Activated gamma-delta T cell (primary cell): ENCODE data around the gene STK32C.
"Not testable (repeated sequence)": the region's sequence is repeated elsewhere in the genome, so short reads cannot be mapped to it uniquely, and the experiment has no call there.

ENCODE experiments used
- DNase-seq: peaks from one replicate; lab custom pipeline; 2025; lab: John Stamatoyannopoulos, UW

Gene STK32C

GRCh38 chr10:132302421-132303310, 5.1 kb downstream of the STK32C start:
- DNase-seq: no peak

GRCh38 chr10:132301371-132302330, 6.1 kb downstream of the STK32C start:
- DNase-seq: no peak

- DNase-seq: no peak
Measured at GRCh38 chr10:132300582-132300981, 7.2 kb downstream of the STK32C start.

GRCh38 chr10:132299371-132300336, 8.1 kb downstream of the STK32C start:
- DNase-seq: no peak

- no peak for DNase-seq
Measured at GRCh38 chr10:132298038-132298881, 9.5 kb downstream of the STK32C start.

- no peak for DNase-seq
Measured at GRCh38 chr10:132297526-132297925, 10.2 kb downstream of the STK32C start.

- DNase-seq: no peak
Measured at GRCh38 chr10:132296666-132297443, 10.9 kb downstream of the STK32C start.

- not testable (repeated sequence) for DNase-seq
Measured at GRCh38 chr10:132295481-132295880, 12.3 kb downstream of the STK32C start.

GRCh38 chr10:132294561-132295318, 13.0 kb downstream of the STK32C start:
- DNase-seq: no peak

GRCh38 chr10:132293813-132294520, 13.8 kb downstream of the STK32C start:
- no peak for DNase-seq

- DNase-seq: no peak
Measured at GRCh38 chr10:132293201-132293812, 14.4 kb downstream of the STK32C start.

- no peak for DNase-seq
Measured at GRCh38 chr10:132292287-132293200, 15.2 kb downstream of the STK32C start.

- no peak for DNase-seq
Measured at GRCh38 chr10:132291826-132292225, 15.9 kb downstream of the STK32C start.

GRCh38 chr10:132290631-132291030, 17.1 kb downstream of the STK32C start:
- DNase-seq: no peak

GRCh38 chr10:132289439-132289838, 18.3 kb downstream of the STK32C start:
- DNase-seq: no peak

GRCh38 chr10:132283604-132284382, 24.0 kb downstream of the STK32C start:
- DNase-seq: no peak
